DMS53 treated with DMSO at 0.1 percent for 48 hours (cell line): Measurements from ENCODE around the gene THAP7.
"Not testable (repeated sequence)": the region's sequence is repeated elsewhere in the genome, so short reads cannot be mapped to it uniquely, and the experiment has no call there.

Source experiments
- DNase-seq: peaks from one replicate; lab custom pipeline; 2025; ENCODE audit not compliant: unreplicated experiment; lab: John Stamatoyannopoulos, UW

The THAP7 gene

GRCh38 chr22:20979940-20980453, 21.9 kb downstream of the THAP7 start:
- no peak for DNase-seq

- no peak for DNase-seq
Measured at GRCh38 chr22:20979243-20979809, 22.6 kb downstream of the THAP7 start.

- no peak for DNase-seq
Measured at GRCh38 chr22:20978419-20978818, 23.5 kb downstream of the THAP7 start.

- no peak for DNase-seq
Measured at GRCh38 chr22:20977516-20978170, 24.3 kb downstream of the THAP7 start.

- DNase-seq: no peak
Measured at GRCh38 chr22:20977019-20977418, 24.9 kb downstream of the THAP7 start.

GRCh38 chr22:20976291-20976877, 25.5 kb downstream of the THAP7 start:
- no peak for DNase-seq

GRCh38 chr22:20975541-20976290, 26.2 kb downstream of the THAP7 start:
- DNase-seq: no peak

GRCh38 chr22:20974336-20974955, 27.5 kb downstream of the THAP7 start:
- DNase-seq: no peak

- no peak for DNase-seq
Measured at GRCh38 chr22:20973634-20974286, 28.2 kb downstream of the THAP7 start.

GRCh38 chr22:20972933-20973577, 28.9 kb downstream of the THAP7 start:
- DNase-seq: no peak

- DNase-seq: not testable (repeated sequence)
Measured at GRCh38 chr22:20972014-20972694, 29.8 kb downstream of the THAP7 start.

GRCh38 chr22:20970939-20971657, 30.8 kb downstream of the THAP7 start:
- DNase-seq: no peak

GRCh38 chr22:20968281-20968977, 33.5 kb downstream of the THAP7 start:
- no peak for DNase-seq

GRCh38 chr22:20967697-20968211, 34.2 kb downstream of the THAP7 start:
- DNase-seq: no peak

GRCh38 chr22:20966883-20967696, 34.8 kb downstream of the THAP7 start, which contains the start of gene AIFM3:
Gene AIFM3 (plus strand): TSS chr22:20967255. CDS start chr22:20967945, 690 bp downstream.
- DNase-seq: no peak

- DNase-seq: no peak
Measured at GRCh38 chr22:20965888-20966855, 35.7 kb downstream of the THAP7 start.
